HEK293 (cell line): ENCODE results near the gene AGMO.

ENCODE experiments used
- BCL11A ChIP-seq: fragments of 450-650 bp; formaldehyde crosslinking; IDR thresholded peaks from 2 replicates; pipeline ENCODE4 v1.5.1; 2016; ENCODE audit warnings: low read depth, missing biosample characterization, missing genetic modification characterization
- ZNF202 ChIP-seq: fragments of 450-650 bp; formaldehyde crosslinking; IDR thresholded peaks from 2 replicates; pipeline ENCODE4 v1.5.1; 2016; ENCODE audit warnings: missing biosample characterization, missing genetic modification characterization, borderline replicate concordance
- ZNF292 ChIP-seq: fragments of 450-650 bp; formaldehyde crosslinking; IDR thresholded peaks from 2 replicates; pipeline ENCODE4 v1.5.1; 2016; ENCODE audit warnings: low read depth, missing biosample characterization, missing genetic modification characterization, borderline replicate concordance
- TF ChIP-seq, protein P1 (sequence below): fragments of 450-650 bp; formaldehyde crosslinking; IDR thresholded peaks from 2 replicates; pipeline ENCODE4 v1.5.1; 2016; ENCODE audit warnings: missing biosample characterization, missing genetic modification characterization
- TF ChIP-seq, protein P2 (sequence below): IDR thresholded peaks from 2 replicates; pipeline ENCODE4 v1.6.1; 2011; ENCODE audit warnings: mild to moderate bottlenecking, low read depth, low read length, borderline replicate concordance

DNA sequence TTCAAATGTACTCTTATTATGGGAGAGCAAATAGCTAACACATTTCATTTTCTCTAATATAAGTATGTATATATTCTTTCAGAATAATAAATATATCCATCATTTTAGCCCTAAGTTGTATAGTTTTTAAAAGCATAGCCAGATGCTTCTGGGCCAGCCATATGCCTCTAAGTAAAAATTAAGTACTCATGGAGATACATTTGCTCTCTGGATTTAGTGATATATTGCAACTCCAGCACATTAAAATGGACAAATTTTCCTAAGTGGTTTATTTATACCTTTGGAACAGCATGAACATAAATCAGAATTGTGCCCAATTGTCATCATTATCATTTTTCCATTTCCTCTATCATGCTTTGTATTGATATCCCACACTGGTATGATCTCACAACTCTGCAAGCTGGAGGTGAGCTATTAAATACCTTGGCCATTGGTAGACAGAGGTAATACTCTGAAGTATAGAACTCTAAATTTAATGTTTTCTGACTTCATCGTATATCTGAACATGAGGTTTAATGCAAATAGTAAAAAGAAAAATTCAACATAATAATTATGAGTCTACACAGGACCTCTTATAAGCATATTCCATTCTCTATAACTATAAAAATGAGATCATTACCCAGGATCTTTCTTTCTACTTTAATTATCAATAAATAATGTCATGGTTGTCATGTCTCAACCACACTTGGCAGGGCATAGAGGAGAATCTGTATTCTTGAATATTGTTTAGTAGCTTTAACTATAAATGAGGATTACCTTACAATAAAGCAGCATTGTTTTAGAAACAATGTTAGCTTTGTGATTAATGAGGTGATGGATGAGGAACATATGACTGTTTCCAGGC, 90.8 kb downstream of the AGMO start:
- no peak for TF ChIP-seq ZNF292
- TF ChIP-seq, protein P1, sequence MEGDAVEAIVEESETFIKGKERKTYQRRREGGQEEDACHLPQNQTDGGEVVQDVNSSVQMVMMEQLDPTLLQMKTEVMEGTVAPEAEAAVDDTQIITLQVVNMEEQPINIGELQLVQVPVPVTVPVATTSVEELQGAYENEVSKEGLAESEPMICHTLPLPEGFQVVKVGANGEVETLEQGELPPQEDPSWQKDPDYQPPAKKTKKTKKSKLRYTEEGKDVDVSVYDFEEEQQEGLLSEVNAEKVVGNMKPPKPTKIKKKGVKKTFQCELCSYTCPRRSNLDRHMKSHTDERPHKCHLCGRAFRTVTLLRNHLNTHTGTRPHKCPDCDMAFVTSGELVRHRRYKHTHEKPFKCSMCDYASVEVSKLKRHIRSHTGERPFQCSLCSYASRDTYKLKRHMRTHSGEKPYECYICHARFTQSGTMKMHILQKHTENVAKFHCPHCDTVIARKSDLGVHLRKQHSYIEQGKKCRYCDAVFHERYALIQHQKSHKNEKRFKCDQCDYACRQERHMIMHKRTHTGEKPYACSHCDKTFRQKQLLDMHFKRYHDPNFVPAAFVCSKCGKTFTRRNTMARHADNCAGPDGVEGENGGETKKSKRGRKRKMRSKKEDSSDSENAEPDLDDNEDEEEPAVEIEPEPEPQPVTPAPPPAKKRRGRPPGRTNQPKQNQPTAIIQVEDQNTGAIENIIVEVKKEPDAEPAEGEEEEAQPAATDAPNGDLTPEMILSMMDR (tag by site-specific recombination) = no peak
- TF ChIP-seq, protein P2, sequence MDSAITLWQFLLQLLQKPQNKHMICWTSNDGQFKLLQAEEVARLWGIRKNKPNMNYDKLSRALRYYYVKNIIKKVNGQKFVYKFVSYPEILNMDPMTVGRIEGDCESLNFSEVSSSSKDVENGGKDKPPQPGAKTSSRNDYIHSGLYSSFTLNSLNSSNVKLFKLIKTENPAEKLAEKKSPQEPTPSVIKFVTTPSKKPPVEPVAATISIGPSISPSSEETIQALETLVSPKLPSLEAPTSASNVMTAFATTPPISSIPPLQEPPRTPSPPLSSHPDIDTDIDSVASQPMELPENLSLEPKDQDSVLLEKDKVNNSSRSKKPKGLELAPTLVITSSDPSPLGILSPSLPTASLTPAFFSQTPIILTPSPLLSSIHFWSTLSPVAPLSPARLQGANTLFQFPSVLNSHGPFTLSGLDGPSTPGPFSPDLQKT = no peak
- TF ChIP-seq BCL11A (tag by site-specific recombination) = no peak
- no peak for TF ChIP-seq ZNF202 (tag by site-specific recombination)
